ENCODE results near the gene CCL21. TPM values are rescaled to one million over a fixed set of nuclear protein-coding genes. Genes with fewer than 3 reads are reported as not detected.

The CCL21 gene
- polyA plus RNA-seq, 1 donor = 9.2 TPM

DNA sequence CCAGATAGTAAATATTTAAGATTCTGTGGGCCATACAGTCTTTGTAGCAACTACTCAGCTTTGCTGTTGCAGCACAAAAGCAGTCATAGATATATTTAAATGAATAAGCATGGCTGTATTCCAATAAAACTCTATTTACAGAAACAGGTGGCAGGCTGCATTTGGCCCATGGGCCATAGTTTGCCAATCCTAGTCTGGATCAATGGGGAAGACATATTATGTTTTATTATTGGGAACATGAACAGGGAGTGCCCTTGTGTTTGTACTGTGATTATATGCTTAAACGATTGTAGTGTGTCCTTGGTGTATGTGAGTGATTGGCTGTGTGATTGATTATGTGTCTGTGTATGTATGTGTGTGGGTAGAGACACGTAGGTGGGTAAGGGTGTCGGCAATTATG is 35.5 kb downstream of the CCL21 start:
- DNase-seq (ENCODE audit: low read depth) = no peak

- no peak for DNase-seq (ENCODE audit: low read depth)
Measured at GRCh38 chr9:34671307-34671706, 38.6 kb downstream of the CCL21 start.

GRCh38 chr9:34669809-34670562 is 40.0 kb downstream of the CCL21 start:
- DNase-seq (ENCODE audit: low read depth) = no peak

- DNase-seq (ENCODE audit: low read depth) = peak; percentile 85
Measured at GRCh38 chr9:34665381-34666250, 44.3 kb downstream of the CCL21 start.

GRCh38 chr9:34665067-34665380 is 44.9 kb downstream of the CCL21 start:
- no peak for DNase-seq (ENCODE audit: low read depth)

DNA sequence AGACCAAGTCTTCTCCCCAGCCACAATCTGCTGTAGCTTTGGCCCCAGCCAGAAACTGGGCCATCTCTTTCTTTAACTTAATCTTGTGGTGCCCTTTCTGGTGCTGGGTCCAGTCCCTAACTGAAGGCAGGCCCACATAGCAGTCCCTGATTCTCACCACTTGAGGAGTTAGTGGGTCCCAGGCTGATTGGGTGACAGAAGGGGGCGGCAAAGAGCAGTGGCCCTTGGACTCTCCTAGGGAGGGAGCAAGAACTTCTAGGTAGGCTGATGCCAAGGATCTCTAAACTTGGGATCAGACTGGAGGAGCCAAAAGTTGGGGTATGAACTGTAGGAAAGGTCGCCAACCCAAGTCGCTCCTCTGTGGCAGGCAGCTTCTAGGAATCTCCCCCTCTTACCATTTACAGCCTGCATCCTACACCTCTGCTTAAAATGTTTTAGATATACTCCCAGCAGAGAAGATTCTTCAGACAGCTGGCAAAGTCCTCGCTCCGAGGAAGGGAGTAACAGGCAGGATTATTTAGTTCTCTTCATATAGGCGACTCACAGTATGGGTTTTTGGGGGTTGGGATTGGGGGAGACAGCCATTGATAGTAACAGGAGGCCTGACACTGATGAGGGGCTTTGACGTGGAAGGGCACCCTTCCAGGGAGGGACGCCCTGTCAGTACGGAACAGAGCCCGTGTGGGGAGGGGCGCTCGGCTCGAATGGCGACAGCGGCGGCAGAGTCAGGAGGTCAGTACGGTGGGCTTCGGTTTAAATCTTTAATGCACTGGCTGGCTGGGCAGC is 45.5 kb downstream of the CCL21 start:
- no peak for DNase-seq (ENCODE audit: low read depth)

DNA sequence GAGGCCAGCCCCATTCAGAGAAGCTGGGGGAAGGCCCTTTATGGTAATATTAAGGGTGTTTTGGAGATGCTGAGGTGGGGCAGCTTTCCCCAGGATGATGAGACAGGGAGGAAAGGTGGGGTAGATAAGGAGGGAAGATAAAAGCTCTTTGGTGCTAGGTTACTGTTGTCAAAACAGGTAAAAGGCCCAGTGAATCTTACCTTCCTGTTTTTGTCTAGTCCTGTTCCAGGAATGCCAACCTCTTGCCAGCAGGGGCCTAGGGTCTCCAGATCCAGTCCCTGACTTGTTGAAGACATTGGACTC is 46.7 kb downstream of the CCL21 start:
- no peak for DNase-seq (ENCODE audit: low read depth)

- DNase-seq (ENCODE audit: low read depth) = no peak
Measured at GRCh38 chr9:34662526-34663302, 47.2 kb downstream of the CCL21 start, which contains the start of gene CCL27. Gene CCL27, minus strand, starts transcription at chr9:34662657. Its CDS starts 24 bp downstream, at chr9:34662633.

DNA sequence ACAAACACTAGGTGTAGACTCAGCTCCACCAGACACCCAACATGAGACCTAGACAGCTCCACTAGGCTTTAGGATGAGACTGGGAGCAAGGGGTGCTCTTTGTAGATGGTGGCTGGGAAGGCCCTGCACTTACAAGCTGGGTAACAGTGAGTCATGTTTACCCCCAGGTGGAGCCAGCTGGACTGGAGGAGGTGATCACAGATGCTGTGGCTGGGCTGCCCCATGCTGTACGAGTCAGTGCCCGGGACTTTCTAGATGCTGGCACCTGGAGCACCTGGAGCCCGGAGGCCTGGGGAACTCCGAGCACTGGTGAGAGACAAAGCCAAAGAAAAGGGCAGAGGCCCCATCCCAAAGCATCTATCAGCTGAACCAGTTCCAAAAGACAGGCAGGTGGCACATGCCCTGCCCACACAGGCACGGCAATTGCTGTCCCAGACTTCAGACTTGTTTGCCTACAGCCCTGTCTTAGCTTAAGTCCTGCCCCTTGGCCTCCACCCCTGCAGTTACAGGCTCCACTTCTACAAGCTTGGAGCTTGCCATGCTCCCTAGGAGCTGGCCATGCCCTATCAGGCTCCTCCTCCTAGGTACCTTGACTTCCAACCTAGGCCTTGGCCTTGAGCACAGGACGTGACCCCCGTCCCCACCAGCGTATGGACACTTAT is 50.2 kb downstream of the CCL21 start:
- no peak for DNase-seq (ENCODE audit: low read depth)

Other genes starting within 250 kb of the CCL21 start
- gene ENHO, start 187.1 kb downstream of the CCL21 start, polyA plus RNA-seq (ENCODE audit: insufficient read length) = 3.4 TPM
- gene CNTFR, start 120.4 kb downstream of the CCL21 start, polyA plus RNA-seq (ENCODE audit: insufficient read length) = 44.9 TPM
- 20.3 TPM for gene RPP25L, start 98.0 kb downstream of the CCL21 start, polyA plus RNA-seq (ENCODE audit: insufficient read length)
- 62.5 TPM for gene DCTN3, start 89.6 kb downstream of the CCL21 start, polyA plus RNA-seq (ENCODE audit: insufficient read length)
- gene ARID3C, start 81.1 kb downstream of the CCL21 start, polyA plus RNA-seq (ENCODE audit: insufficient read length) = not detected
- gene SIGMAR1, start 72.3 kb downstream of the CCL21 start, polyA plus RNA-seq (ENCODE audit: insufficient read length) = 47.3 TPM
- gene GALT, start 63.5 kb downstream of the CCL21 start, polyA plus RNA-seq (ENCODE audit: insufficient read length) = 38.4 TPM
- gene IL11RA, start 58.0 kb downstream of the CCL21 start, polyA plus RNA-seq (ENCODE audit: insufficient read length) = 105 TPM
- gene CCL27, start 47.5 kb downstream of the CCL21 start, polyA plus RNA-seq (ENCODE audit: insufficient read length) = 0.51 TPM
- not detected for gene CCL19, start 18.9 kb downstream of the CCL21 start, polyA plus RNA-seq (ENCODE audit: insufficient read length)
- gene PHF24, start 248.1 kb upstream of the CCL21 start, polyA plus RNA-seq (ENCODE audit: insufficient read length) = 0.09 TPM

Measured in forelimb muscle (tissue), 1 donor.